Liver (tissue), 9 donors: Measurements from ENCODE around the gene INPP5A. TPM values are rescaled to one million over a fixed set of nuclear protein-coding genes. Genes with fewer than 3 reads are reported as not detected.

Experiments
- DNase-seq: peaks from one replicate; pipeline ENCODE4 v3.0.0-alpha.2; 2017; ENCODE audit warnings: low spot score
- H3K27ac ChIP-seq, 2 donors: one replicate each; pipeline ENCODE4 v1.7.0; 2013; ENCODE audit warnings: inconsistent platforms in 2 of 2, low read length in 2 of 2, control low read depth in 1 of 2, low read depth in 1 of 2, mild to moderate bottlenecking in 1 of 2
- H3K27me3 ChIP-seq, 4 donors: one replicate each; pipeline versions ENCODE4 v1.6.1 to v1.7.0; 2013; ENCODE audit warnings: low read length in 3 of 4, inconsistent platforms in 1 of 4, mild to moderate bottlenecking in 1 of 4, moderate library complexity in 1 of 4; ENCODE audit not compliant: control insufficient read depth in 4 of 4, insufficient read depth in 4 of 4
- H3K36me3 ChIP-seq, 4 donors: one replicate each; pipeline versions ENCODE4 v1.6.1 to v1.7.0; 2013; ENCODE audit warnings: low read length in 3 of 4, mild to moderate bottlenecking in 3 of 4, low read depth in 1 of 4, moderate library complexity in 1 of 4; ENCODE audit not compliant: control insufficient read depth in 4 of 4, insufficient read depth in 3 of 4
- H3K4me1 ChIP-seq, 4 donors: one replicate each; pipeline versions ENCODE4 v1.6.1 to v1.7.0; 2013; ENCODE audit warnings: low read length in 3 of 4, mild to moderate bottlenecking in 3 of 4, moderate library complexity in 1 of 4; ENCODE audit not compliant: control insufficient read depth in 4 of 4, insufficient read depth in 4 of 4
- H3K4me3 ChIP-seq, 3 donors: one replicate each; pipeline versions ENCODE4 v1.6.1 to v1.7.0; 2013; ENCODE audit warnings: low read length in 3 of 3, control low read depth in 1 of 3, low read depth in 1 of 3, mild to moderate bottlenecking in 1 of 3
- H3K9ac ChIP-seq, 2 donors: one replicate each; pipeline ENCODE4 v1.7.0; 2013; ENCODE audit warnings: low read length in 2 of 2, mild to moderate bottlenecking in 2 of 2, moderate library complexity in 2 of 2, control low read depth in 1 of 2, low read depth in 1 of 2
- H3K9me3 ChIP-seq, 4 donors: one replicate each; pipeline versions ENCODE4 v1.6.1 to v1.7.0; 2013; ENCODE audit warnings: low read length in 3 of 4; ENCODE audit not compliant: control insufficient read depth in 4 of 4
- EGR1 ChIP-seq, 2 donors: IDR thresholded peaks; 2 replicates each; pipeline ENCODE4 v1.6.1; 2016 to 2018; ENCODE audit warnings: antibody characterized with exemption in 2 of 2, low read depth in 2 of 2
- FOXA1 ChIP-seq: IDR thresholded peaks from 2 replicates; pipeline ENCODE4 v1.6.1; 2016; ENCODE audit warnings: antibody characterized with exemption
- FOXA2 ChIP-seq: IDR thresholded peaks from 2 replicates; pipeline ENCODE4 v1.6.1; 2016; ENCODE audit warnings: antibody characterized with exemption
- GABPA ChIP-seq, 2 donors: IDR thresholded peaks in 1 of 2; conservative IDR thresholded peaks in 1 of 2; 2 replicates each; pipeline ENCODE4 v1.6.1; 2016; ENCODE audit warnings: antibody characterized with exemption in 2 of 2, mild to moderate bottlenecking in 1 of 2, moderate library complexity in 1 of 2
- HNF4A ChIP-seq, 2 donors: conservative IDR thresholded peaks; 2 replicates each; pipeline ENCODE4 v1.6.1; 2016; ENCODE audit warnings: antibody characterized with exemption in 2 of 2, mild to moderate bottlenecking in 2 of 2
- JUND ChIP-seq, 2 donors: IDR thresholded peaks; 2 replicates each; pipeline ENCODE4 v1.6.1; 2016; ENCODE audit warnings: antibody characterized with exemption in 2 of 2
- MAX ChIP-seq: IDR thresholded peaks from 2 replicates; pipeline ENCODE4 v1.6.1; 2016; ENCODE audit warnings: antibody characterized with exemption
- NR2F2 ChIP-seq: IDR thresholded peaks from 2 replicates; pipeline ENCODE4 v1.6.1; 2016; ENCODE audit warnings: antibody characterized with exemption
- RAD21 ChIP-seq, 2 donors: IDR thresholded peaks; 2 replicates each; pipeline ENCODE4 v1.6.1; 2016; ENCODE audit warnings: antibody characterized with exemption in 2 of 2, mild to moderate bottlenecking in 2 of 2
- REST ChIP-seq: IDR thresholded peaks from 2 replicates; pipeline ENCODE4 v1.6.1; 2016; ENCODE audit warnings: antibody characterized with exemption, mild to moderate bottlenecking
- RXRA ChIP-seq, 2 donors: IDR thresholded peaks; 2 replicates each; pipeline ENCODE4 v1.6.1; 2017 to 2018; ENCODE audit warnings: antibody characterized with exemption in 2 of 2, mild to moderate bottlenecking in 1 of 2
- SP1 ChIP-seq: IDR thresholded peaks from 2 replicates; pipeline ENCODE4 v1.6.1; 2018; ENCODE audit warnings: antibody characterized with exemption, mild to moderate bottlenecking
- TAF1 ChIP-seq: conservative IDR thresholded peaks from 2 replicates; pipeline ENCODE4 v1.6.1; 2016; ENCODE audit warnings: antibody characterized with exemption, mild to moderate bottlenecking
- ZBTB33 ChIP-seq: IDR thresholded peaks from 2 replicates; pipeline ENCODE4 v1.6.1; 2016; ENCODE audit warnings: antibody characterized with exemption
- WGBS: extraction: QIAGEN DNeasy Blood & Tissue Kit; methylation state at CpG from one replicate; pipeline ENCODE4 v1.1.7; 2013; 5-methylcytosine and 5-hydroxymethylcytosine counted together
- polyA plus RNA-seq, 2 donors: library from polyadenylated mRNA; stranded (reverse) in 1 of 2; unstranded in 1 of 2; fragments of 200-250 nt in 1 of 2; fragments of >200 nt in 1 of 2; fragmentation: Nextera tagmentation in 1 of 2; extraction: Ambion mirVana in 1 of 2; gene quantifications; one replicate each; pipeline versions ENCODE4 v1.2.1 to v1.2.3, GENCODE V29; 2013 to 2015
- total RNA-seq, 2 donors: library from RNA; depleted of rRNA; stranded (reverse); fragments of >200 nt; gene quantifications; one replicate each; pipeline ENCODE4 v1.2.3, GENCODE V29; 2014
- TF ChIP-seq, protein P1 (sequence below): IDR thresholded peaks from 2 replicates; pipeline ENCODE4 v1.6.1; 2016; ENCODE audit warnings: antibody characterized with exemption
- donor health status: healthy.
- donor health status: healthy.
- donor health status: healthy.
- donor health status: healthy.
- donor health status: healthy.

INPP5A gene
- total and polyA plus RNA-seq, 4 donors: 4.3 to 26.5 (median 10.9) TPM

- Histone ChIP-seq H3K36me3 (no peaks in the 10 kb centered on the region), H3K9ac (no peak overlapping the region), H3K9me3 (no peaks in the 10 kb centered on the region), H3K4me3 (no peak overlapping the region), H3K4me1 (no peaks in the 10 kb centered on the region), H3K27ac (no peak overlapping the region), H3K27me3 (no peaks in the 10 kb centered on the region)
- WGBS: 88% methylated on average over 21 of the region's 21 CpGs
- no peak for TF ChIP-seq GABPA (IDR thresholded peaks at IDR 0.05 in 1 of 2, conservative IDR thresholded peaks at IDR 0.05 in 1 of 2)
- TF ChIP-seq, protein P1, sequence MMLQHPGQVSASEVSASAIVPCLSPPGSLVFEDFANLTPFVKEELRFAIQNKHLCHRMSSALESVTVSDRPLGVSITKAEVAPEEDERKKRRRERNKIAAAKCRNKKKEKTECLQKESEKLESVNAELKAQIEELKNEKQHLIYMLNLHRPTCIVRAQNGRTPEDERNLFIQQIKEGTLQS: no peak
- no peak for TF ChIP-seq MAX
- no peak for TF ChIP-seq FOXA1
- no peak for TF ChIP-seq NR2F2
- no peak for TF ChIP-seq HNF4A (conservative IDR thresholded peaks at IDR 0.05)
- TF ChIP-seq EGR1 (IDR thresholded peaks at IDR 0.05; ENCODE audit: low read depth in 2 of 2): no peak
- TF ChIP-seq ZBTB33: no peak
- TF ChIP-seq SP1: no peak
- TF ChIP-seq RXRA (IDR thresholded peaks at IDR 0.05): no peak
- no peak for TF ChIP-seq RAD21 (IDR thresholded peaks at IDR 0.05)
- TF ChIP-seq TAF1: no peak
- DNase-seq: no peak
Measured at GRCh38 chr10:132492323-132493025, 45.1 kb upstream of the INPP5A start.

DNA sequence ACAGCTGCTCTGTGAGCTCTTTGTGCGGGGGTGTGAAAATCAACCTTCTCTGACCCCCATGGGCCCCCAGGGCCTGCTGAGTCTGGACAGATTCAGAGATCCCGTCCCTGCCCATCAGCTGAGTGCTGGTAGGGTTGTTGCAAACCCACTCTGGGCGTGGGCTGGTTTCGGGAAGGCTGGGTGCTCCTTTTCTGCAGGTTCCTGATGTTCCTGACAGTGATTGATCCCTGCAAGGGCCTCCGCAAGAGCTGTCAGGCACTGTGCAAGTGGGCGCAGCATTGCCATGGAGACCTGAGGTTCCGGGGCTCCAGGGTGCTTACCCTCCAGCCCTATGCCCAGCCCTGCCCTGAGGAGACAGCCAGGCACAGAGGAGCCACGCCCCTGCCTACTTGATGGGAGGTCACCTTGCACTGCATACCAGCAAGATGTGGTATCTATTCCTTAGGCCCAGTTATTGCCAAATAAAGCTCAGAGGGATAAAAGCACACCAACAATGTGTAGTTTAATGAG, 44.3 kb upstream of the INPP5A start:
- no peak overlapping the region for H3K27ac ChIP-seq
- H3K36me3 ChIP-seq: no peaks in the 10 kb centered on the region
- no peak overlapping the region for H3K9ac ChIP-seq
- 83% methylated on average over 8 of the region's 8 CpGs for WGBS
- no peaks in the 10 kb centered on the region for H3K27me3 ChIP-seq
- H3K9me3 ChIP-seq: no peaks in the 10 kb centered on the region
- TF ChIP-seq SP1 (no peak), TAF1 (no peak), GABPA (IDR thresholded peaks at IDR 0.05 in 1 of 2, conservative IDR thresholded peaks at IDR 0.05 in 1 of 2) (no peak), REST (no peak), FOXA2 (no peak), NR2F2 (no peak), MAX (no peak), EGR1 (IDR thresholded peaks at IDR 0.05; ENCODE audit: low read depth in 2 of 2) (no peak), FOXA1 (no peak), RAD21 (IDR thresholded peaks at IDR 0.05) (no peak), JUND (IDR thresholded peaks at IDR 0.05) (no peak), HNF4A (conservative IDR thresholded peaks at IDR 0.05) (no peak)
- no peak overlapping the region for H3K4me3 ChIP-seq
- no peak for DNase-seq
- H3K4me1 ChIP-seq: no peaks in the 10 kb centered on the region
